HEK293 (cell line): Measurements from ENCODE around the gene CALM3.

ENCODE experiments used
- CTCF ChIA-PET: fragments of 350-600 bp; formaldehyde crosslinking; extraction: SDS; loops from one replicate; lab custom pipeline; 2021; ENCODE audit warnings: antibody characterized with exemption; lab: Yijun Ruan, JAX
- POLR2A ChIA-PET: fragments of 300-600 bp; formaldehyde crosslinking; extraction: SDS; loops from one replicate; lab custom pipeline; 2020; ENCODE audit warnings: antibody characterized with exemption, inconsistent platforms; lab: Yijun Ruan, JAX
- H3K27ac ChIP-seq: fragments of 200-500 bp; sonication (Bioruptor generic); 2 replicates; pipeline ENCODE4 v1.5.1; 2014; ENCODE audit warnings: low read depth, low read length, control low read depth, inconsistent platforms; ENCODE audit errors: extremely low read depth
- H3K36me3 ChIP-seq, 2 experiments: fragments of 200-500 bp in 1 of 2; sonication (Bioruptor generic) in 1 of 2; 1 replicate in 1 of 2; 2 replicates in 1 of 2; pipeline ENCODE4 v1.5.1; 2014 to 2017; ENCODE audit warnings: inconsistent platforms in 2 of 2, low read length in 2 of 2; ENCODE audit not compliant: control insufficient read depth in 2 of 2, insufficient read depth in 1 of 2
- H3K4me1 ChIP-seq: fragments of 200-500 bp; sonication (Bioruptor generic); 2 replicates; pipeline ENCODE4 v1.5.1; 2014; ENCODE audit warnings: mild to moderate bottlenecking, low read length, inconsistent platforms; ENCODE audit not compliant: control insufficient read depth, insufficient read depth
- H3K4me3 ChIP-seq: 2 replicates; pipeline ENCODE4 v1.5.1; 2011; ENCODE audit warnings: low read depth, mild to moderate bottlenecking, control low read depth, low read length, moderate library complexity
- H3K9me3 ChIP-seq: fragments of 200-500 bp; sonication (Bioruptor generic); 2 replicates; pipeline ENCODE4 v1.5.1; 2014; ENCODE audit warnings: low read depth, low read length, inconsistent platforms; ENCODE audit not compliant: control insufficient read depth, insufficient read depth
- ATF2 ChIP-seq: fragments of 450-650 bp; formaldehyde crosslinking; IDR thresholded peaks from 2 replicates; pipeline ENCODE4 v1.5.1; 2016; ENCODE audit warnings: missing biosample characterization, missing genetic modification characterization, low read depth
- EGR2 ChIP-seq: fragments of 450-650 bp; formaldehyde crosslinking; IDR thresholded peaks from 2 replicates; pipeline ENCODE4 v1.5.1; 2016; ENCODE audit warnings: low read depth, missing biosample characterization, missing genetic modification characterization
- FEZF1 ChIP-seq: fragments of 450-650 bp; formaldehyde crosslinking; IDR thresholded peaks from 2 replicates; pipeline ENCODE4 v1.5.1; 2016; ENCODE audit warnings: missing biosample characterization, missing genetic modification characterization
- GLI4 ChIP-seq: fragments of 450-650 bp; formaldehyde crosslinking; IDR thresholded peaks from 2 replicates; pipeline ENCODE4 v1.5.1; 2016; ENCODE audit warnings: missing biosample characterization, missing genetic modification characterization
- KLF8 ChIP-seq: fragments of 450-650 bp; formaldehyde crosslinking; IDR thresholded peaks from 2 replicates; pipeline ENCODE4 v1.5.1; 2016; ENCODE audit warnings: missing biosample characterization, missing genetic modification characterization
- RBAK ChIP-seq: fragments of 450-650 bp; formaldehyde crosslinking; IDR thresholded peaks from 2 replicates; pipeline ENCODE4 v1.5.1; 2016; ENCODE audit warnings: missing biosample characterization, missing genetic modification characterization
- SCRT2 ChIP-seq: fragments of 450-650 bp; formaldehyde crosslinking; IDR thresholded peaks from 2 replicates; pipeline ENCODE4 v1.5.1; 2016; ENCODE audit warnings: missing biosample characterization, missing genetic modification characterization
- SETDB1 ChIP-seq: IDR thresholded peaks from one replicate; pipeline ENCODE4 v1.6.1; 2017; ENCODE audit warnings: mild to moderate bottlenecking, low read length, moderate library complexity, mixed read lengths; ENCODE audit not compliant: insufficient read length
- ZBTB17 ChIP-seq: fragments of 450-650 bp; formaldehyde crosslinking; IDR thresholded peaks from 2 replicates; pipeline ENCODE4 v1.5.1; 2016; ENCODE audit warnings: missing biosample characterization, missing genetic modification characterization
- ZBTB20 ChIP-seq: fragments of 450-650 bp; formaldehyde crosslinking; IDR thresholded peaks from 2 replicates; pipeline ENCODE4 v1.5.1; 2016; ENCODE audit warnings: missing biosample characterization, missing genetic modification characterization
- ZBTB48 ChIP-seq: fragments of 450-650 bp; formaldehyde crosslinking; IDR thresholded peaks from 2 replicates; pipeline ENCODE4 v1.5.1; 2016; ENCODE audit warnings: missing biosample characterization, missing genetic modification characterization
- ZFHX2 ChIP-seq: fragments of 450-650 bp; formaldehyde crosslinking; conservative IDR thresholded peaks from 2 replicates; pipeline ENCODE4 v1.5.1; 2016; ENCODE audit warnings: missing biosample characterization, missing genetic modification characterization
- ZNF174 ChIP-seq: fragments of 450-650 bp; formaldehyde crosslinking; IDR thresholded peaks from 2 replicates; pipeline ENCODE4 v1.5.0; 2017; ENCODE audit warnings: missing biosample characterization, mild to moderate bottlenecking, missing genetic modification characterization
- ZNF239 ChIP-seq: fragments of 450-650 bp; formaldehyde crosslinking; IDR thresholded peaks from 2 replicates; pipeline ENCODE4 v1.5.1; 2016; ENCODE audit warnings: missing biosample characterization, missing genetic modification characterization
- ZNF335 ChIP-seq: fragments of 450-650 bp; formaldehyde crosslinking; conservative IDR thresholded peaks from 2 replicates; pipeline ENCODE4 v1.5.1; 2016; ENCODE audit warnings: missing biosample characterization, missing genetic modification characterization
- ZNF366 ChIP-seq: fragments of 450-650 bp; formaldehyde crosslinking; conservative IDR thresholded peaks from 2 replicates; pipeline ENCODE4 v1.5.1; 2016; ENCODE audit warnings: missing biosample characterization, missing genetic modification characterization
- ZNF501 ChIP-seq: fragments of 450-650 bp; formaldehyde crosslinking; IDR thresholded peaks from 2 replicates; pipeline ENCODE4 v1.5.1; 2016; ENCODE audit warnings: missing biosample characterization, missing genetic modification characterization
- ZNF510 ChIP-seq: fragments of 450-650 bp; formaldehyde crosslinking; IDR thresholded peaks from 2 replicates; pipeline ENCODE4 v1.5.1; 2018; ENCODE audit warnings: mild to moderate bottlenecking, missing genetic modification characterization, missing biosample characterization; ENCODE audit not compliant: insufficient replicate concordance
- ZNF548 ChIP-seq: fragments of 450-650 bp; formaldehyde crosslinking; IDR thresholded peaks from 2 replicates; pipeline ENCODE4 v1.5.1; 2016; ENCODE audit warnings: missing biosample characterization, missing genetic modification characterization
- ZNF580 ChIP-seq: fragments of 450-650 bp; formaldehyde crosslinking; IDR thresholded peaks from 2 replicates; pipeline ENCODE4 v1.5.1; 2016; ENCODE audit warnings: missing biosample characterization, missing genetic modification characterization
- ZNF670 ChIP-seq: fragments of 450-650 bp; formaldehyde crosslinking; IDR thresholded peaks from 2 replicates; pipeline ENCODE4 v1.5.1; 2016; ENCODE audit warnings: missing biosample characterization, missing genetic modification characterization, low read depth
- ZNF792 ChIP-seq: fragments of 450-650 bp; formaldehyde crosslinking; IDR thresholded peaks from 2 replicates; pipeline ENCODE4 v1.5.1; 2016; ENCODE audit warnings: missing biosample characterization, missing genetic modification characterization
- ZSCAN23 ChIP-seq: fragments of 450-650 bp; formaldehyde crosslinking; IDR thresholded peaks from 2 replicates; pipeline ENCODE4 v1.5.1; 2016; ENCODE audit warnings: missing biosample characterization, missing genetic modification characterization

The CALM3 gene

DNA sequence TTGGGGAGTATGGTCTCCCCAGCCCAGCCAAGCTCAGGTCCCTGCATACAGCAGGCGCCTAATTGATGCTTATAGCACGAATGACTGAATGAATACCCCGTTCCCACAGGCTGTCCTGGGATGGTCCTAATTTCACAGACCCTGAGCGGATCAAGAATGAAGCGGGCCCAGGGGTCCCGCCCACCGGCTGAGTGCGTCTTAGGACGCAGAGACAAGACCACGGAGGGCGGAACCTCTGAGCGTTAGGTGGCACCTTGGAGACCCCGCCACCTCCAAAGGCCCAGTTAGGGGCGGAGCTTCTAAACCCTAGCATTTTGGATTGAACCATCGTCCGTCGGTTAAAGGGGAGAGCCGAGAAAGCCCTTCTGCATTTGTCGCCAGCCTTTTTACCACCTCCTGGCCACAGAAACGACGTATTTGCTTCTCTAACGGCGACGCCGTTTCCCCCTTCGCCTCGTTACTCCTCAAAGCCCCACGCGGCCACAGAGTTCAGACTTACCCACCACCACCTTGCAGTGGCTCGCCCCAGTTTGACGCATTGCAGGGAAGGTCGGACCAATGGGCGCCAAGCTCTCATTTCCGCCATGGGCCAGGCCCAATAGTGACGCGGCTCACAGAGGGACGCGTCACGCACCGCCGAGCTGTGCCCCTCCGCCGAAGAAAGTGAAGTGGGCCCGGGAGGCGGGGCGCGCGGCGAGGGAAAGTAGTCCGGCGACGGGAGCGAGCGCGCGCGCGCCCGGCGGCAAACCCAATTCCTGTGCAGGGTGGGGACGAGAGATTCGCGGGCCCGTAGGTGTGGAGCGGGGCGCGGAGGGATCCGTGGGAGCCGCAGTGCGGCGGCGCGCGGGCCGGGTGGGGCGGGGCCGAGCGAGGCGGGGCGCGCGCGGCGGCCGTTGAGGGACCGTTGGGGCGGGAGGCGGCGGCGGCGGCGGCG is 479 bp upstream of the CALM3 start (continued):
- 0 out of 2 replicates have a peak, but pooled peaks have one; percentile 40 for TF ChIP-seq ZNF366 (tag by site-specific recombination)
- TF ChIP-seq SCRT2 (tag by site-specific recombination) = peak; percentile 60; the same call in 1 of the 2 replicates
- no peak for TF ChIP-seq ZNF670 (tag by site-specific recombination)
- TF ChIP-seq ZNF510 (tag by site-specific recombination) = no peak
- no peak for TF ChIP-seq RBAK (tag by site-specific recombination)
- peak; percentile 94 for TF ChIP-seq ZFHX2 (tag by site-specific recombination)
- TF ChIP-seq ZSCAN23 (tag by site-specific recombination) = peak; percentile 89
- no peak for TF ChIP-seq ZNF174 (tag by site-specific recombination)

- no peaks in the 10 kb centered on the region for H3K9me3 ChIP-seq
- H3K36me3 ChIP-seq = peaks cover 16 to 43% of the 10 kb centered on the region in 2 experiments
- peaks cover 8% of the 10 kb centered on the region for H3K4me1 ChIP-seq
- peak overlapping the region; percentile 94 for H3K4me3 ChIP-seq
- ChIA-PET CTCF (interaction anchor here (0.6 to 4.7 kb wide), 6 partner anchors 9 to 60 kb away, joined by 3 to 41 read pairs (median 13); partner anchors contain the start of gene DACT3), POLR2A (interaction anchor here (0.7 to 3.3 kb wide), 5 partner anchors 8 to 59 kb away, joined by 4 to 39 read pairs (median 13); partner anchors contain the start of gene DACT3)
- TF ChIP-seq FEZF1 = 0 out of 2 replicates have a peak, but pooled peaks have one; percentile 18
- TF ChIP-seq EGR2 = peak; percentile 71; the same call in 1 of the 2 replicates
- 0 out of 2 replicates have a peak, but pooled peaks have one; percentile 1 for TF ChIP-seq KLF8 (tag by site-specific recombination)
- TF ChIP-seq ZBTB17 (tag by site-specific recombination) = 0 out of 2 replicates have a peak, but pooled peaks have one; percentile 25
- peak; percentile 58; the same call in 1 of the 2 replicates for TF ChIP-seq ZBTB20 (tag by site-specific recombination)
- no peak for TF ChIP-seq ZNF792
- no peak for TF ChIP-seq SETDB1
- TF ChIP-seq ZNF548 = no peak
- no peak for TF ChIP-seq ZNF239 (tag by site-specific recombination)
- no peak for TF ChIP-seq ATF2
- peak; percentile 77 for TF ChIP-seq ZFHX2 (tag by site-specific recombination)
- TF ChIP-seq ZNF580 = no peak
- TF ChIP-seq GLI4 (tag by site-specific recombination) = no peak
- TF ChIP-seq ZNF501 (tag by site-specific recombination) = no peak
- no peak for TF ChIP-seq ZBTB48 (tag by site-specific recombination)
- peak; percentile 4; the same call in 1 of the 2 replicates for TF ChIP-seq ZNF335
- H3K27ac ChIP-seq = peak overlapping the region; percentile 99; the same call in 1 of the 2 replicates
Measured at GRCh38 chr19:46602392-46603194, 1.5 kb downstream of the CALM3 start.
